OCI-M2 (cell line): Measurements from ENCODE around the gene CAPRIN1.
A peak's percentile ranks its signal among the peaks of the same experiment; 100 is the strongest.
"Not testable (repeated sequence)": the region's sequence is repeated elsewhere in the genome, so short reads cannot be mapped to it uniquely, and the experiment has no call there.

ENCODE experiments used
- DNase-seq: peaks from one replicate; lab custom pipeline; 2025; ENCODE audit not compliant: unreplicated experiment; lab: John Stamatoyannopoulos, UW

CAPRIN1 gene

DNA sequence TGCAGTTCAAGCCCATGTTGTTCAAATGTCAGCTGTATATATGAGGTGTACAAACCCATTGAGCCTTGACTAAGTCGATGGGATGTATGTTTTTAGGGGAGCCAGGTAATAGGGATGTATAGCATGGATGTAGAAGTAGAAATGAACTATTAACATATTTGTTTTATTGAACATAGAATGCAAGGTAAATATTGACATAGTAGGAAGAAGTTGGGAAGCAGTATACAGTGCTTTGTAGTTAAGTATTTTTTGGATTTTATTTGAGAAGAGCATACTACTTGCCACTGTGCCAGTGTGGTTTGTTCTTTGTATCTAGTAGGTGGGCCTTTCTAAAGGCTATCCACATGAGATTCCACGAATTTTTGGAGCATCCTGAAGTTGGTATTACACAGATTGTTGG lies 33.1 kb downstream of the CAPRIN1 start:
- DNase-seq: no peak

- DNase-seq: no peak
These were observed 35.2 kb downstream of the CAPRIN1 start for GRCh38 chr11:34086554-34087283.

DNA sequence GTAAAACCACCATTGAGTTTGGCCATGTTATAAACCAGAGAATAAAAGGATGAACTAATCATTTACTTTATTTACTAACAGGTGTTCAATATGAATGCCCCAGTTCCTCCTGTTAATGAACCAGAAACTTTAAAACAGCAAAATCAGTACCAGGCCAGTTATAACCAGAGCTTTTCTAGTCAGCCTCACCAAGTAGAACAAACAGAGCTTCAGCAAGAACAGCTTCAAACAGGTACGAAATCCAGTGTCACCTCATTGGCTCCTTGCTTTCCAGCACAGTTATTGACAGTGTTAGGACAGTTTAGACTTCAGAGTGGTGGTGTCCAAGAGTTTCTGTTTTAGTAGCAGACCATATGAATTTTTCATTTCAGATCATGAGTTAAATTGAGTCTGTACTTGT lies 40.3 kb downstream of the CAPRIN1 start:
- no peak for DNase-seq

DNA sequence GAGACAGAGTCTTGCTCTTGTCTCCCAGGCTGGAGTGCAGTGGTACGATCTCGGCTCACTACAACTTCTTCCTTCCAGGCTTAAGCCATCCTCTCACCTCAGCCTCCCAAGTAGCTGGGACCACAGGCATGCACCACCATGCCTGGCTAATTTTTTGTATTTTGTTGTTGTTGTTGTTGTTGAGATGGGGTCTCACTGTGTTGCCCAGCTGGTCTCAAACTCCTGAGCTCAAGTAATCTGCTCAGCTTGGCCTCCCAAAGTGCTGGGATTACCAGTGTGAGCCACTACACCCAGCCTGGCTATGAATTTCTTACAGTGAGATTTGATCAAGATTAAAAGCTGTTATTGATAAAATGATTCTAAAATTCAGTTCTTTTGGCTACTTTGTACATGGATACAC lies 43.4 kb downstream of the CAPRIN1 start:
- not testable (repeated sequence) for DNase-seq

- DNase-seq: no peak
These were observed 47.3 kb downstream of the CAPRIN1 start for GRCh38 chr11:34098813-34099212.

DNA sequence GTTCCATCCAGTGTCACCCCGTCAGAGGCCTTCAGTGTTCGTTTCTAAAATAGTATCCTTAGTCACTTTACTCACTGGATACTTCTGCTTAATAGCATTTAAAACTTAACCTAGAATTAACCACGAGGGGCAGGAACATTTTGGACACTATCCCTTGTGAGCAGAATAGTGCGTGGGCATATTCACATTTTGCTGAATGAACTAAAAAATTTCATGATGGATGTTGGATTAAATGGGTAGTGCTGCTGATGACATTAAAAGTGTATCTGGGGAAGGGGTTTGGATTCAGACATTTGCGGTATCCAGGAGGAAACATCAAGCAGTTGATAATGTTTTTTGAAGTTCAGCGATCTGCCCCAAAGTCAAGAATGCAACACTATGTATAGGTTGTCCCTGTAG lies 53.1 kb downstream of the CAPRIN1 start:
- DNase-seq: no peak

GRCh38 chr11:34105079-34105956 lies 53.8 kb downstream of the CAPRIN1 start, which contains the start of gene NAT10:
TSS of gene NAT10 (plus strand) at chr11:34105629. CDS start at chr11:34108226, 2,597 bp downstream.
- DNase-seq: peak; percentile 93

GRCh38 chr11:34105957-34106504 lies 54.5 kb downstream of the CAPRIN1 start:
- no peak for DNase-seq

GRCh38 chr11:34111722-34112270 lies 60.3 kb downstream of the CAPRIN1 start:
- DNase-seq: no peak

GRCh38 chr11:34114014-34114413 lies 62.5 kb downstream of the CAPRIN1 start:
- DNase-seq: no peak

- DNase-seq: no peak
These were observed 62.9 kb downstream of the CAPRIN1 start for GRCh38 chr11:34114471-34114870.

GRCh38 chr11:34120651-34121050 lies 69.1 kb downstream of the CAPRIN1 start:
- no peak for DNase-seq

GRCh38 chr11:34124885-34125668 lies 73.5 kb downstream of the CAPRIN1 start:
- no peak for DNase-seq

- no peak for DNase-seq
These were observed 75.7 kb downstream of the CAPRIN1 start for GRCh38 chr11:34126959-34127848.

- no peak for DNase-seq
These were observed 77.3 kb downstream of the CAPRIN1 start for GRCh38 chr11:34128824-34129223.

GRCh38 chr11:34132261-34132965 lies 80.9 kb downstream of the CAPRIN1 start:
- DNase-seq: no peak

DNA sequence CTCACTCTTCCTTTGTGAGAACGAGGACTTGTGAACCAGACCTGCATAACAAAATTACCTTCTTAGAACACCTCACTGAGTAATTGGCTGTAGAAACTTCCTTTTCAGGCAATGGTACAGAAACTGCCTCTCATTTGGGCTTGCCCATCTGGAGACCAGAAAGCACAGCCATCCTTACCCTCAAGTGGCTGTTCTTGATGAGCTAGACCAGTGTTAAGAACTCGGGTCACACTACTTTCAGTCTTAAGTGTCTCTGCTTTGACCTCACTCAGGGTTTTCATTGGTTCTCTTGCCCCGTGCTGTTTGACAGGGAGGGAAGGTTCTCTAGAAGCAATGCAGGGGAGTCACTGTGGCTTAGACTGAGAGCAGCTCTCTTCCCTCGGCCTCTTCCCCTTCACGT lies 83.2 kb downstream of the CAPRIN1 start:
- no peak for DNase-seq

GRCh38 chr11:34135439-34135838 lies 83.9 kb downstream of the CAPRIN1 start:
- DNase-seq: no peak

DNA sequence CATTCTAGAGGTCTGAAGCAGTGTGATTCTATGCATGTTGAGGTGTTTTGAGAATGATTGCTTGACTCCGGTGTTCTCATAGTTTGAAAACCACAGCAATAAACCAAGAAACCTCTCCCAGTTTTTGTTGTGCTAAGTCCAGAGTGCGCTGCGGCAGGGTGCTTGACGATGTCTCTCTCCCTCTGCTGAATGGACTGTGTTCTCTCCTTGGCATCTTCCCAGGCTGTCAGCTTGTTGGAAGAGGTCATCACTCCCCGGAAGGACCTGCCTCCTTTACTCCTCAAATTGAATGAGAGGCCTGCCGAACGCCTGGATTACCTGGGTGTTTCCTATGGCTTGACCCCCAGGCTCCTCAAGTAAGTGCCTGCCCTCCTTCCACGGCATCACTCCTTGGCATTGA lies 84.9 kb downstream of the CAPRIN1 start:
- no peak for DNase-seq
